ENCODE results near the gene KRT38. TPM values are rescaled to one million over a fixed set of nuclear protein-coding genes. Genes with fewer than 3 reads are reported as not detected.

The KRT38 gene
- total RNA-seq, 1 donor from 2014 or later: not detected

GRCh38 chr17:41476866-41477815, 36.4 kb upstream of the KRT38 start:
- Mint-ChIP-seq H3K27ac (ENCODE audit: unreplicated experiment) (no peak overlapping the region), H3K27me3 (ENCODE audit: low read depth, unreplicated experiment) (peaks cover 45% of the 10 kb centered on the region), H3K36me3 (ENCODE audit: low read depth, unreplicated experiment) (no peaks in the 10 kb centered on the region), H3K9me3 (ENCODE audit: unreplicated experiment) (peaks cover 8% of the 10 kb centered on the region), H3K4me1 (ENCODE audit: low read depth, unreplicated experiment) (no peaks in the 10 kb centered on the region), H3K4me3 (ENCODE audit: unreplicated experiment) (no peak overlapping the region)
- Histone ChIP-seq H3K79me2 (ENCODE audit: insufficient read depth, low read length) (no peaks in the 10 kb centered on the region), H3K36me3 (ENCODE audit: insufficient read depth, low read length) (no peaks in the 10 kb centered on the region), H2AFZ (ENCODE audit: low read depth, low read length) (no peak overlapping the region), H3K27ac (ENCODE audit: low read depth, low read length) (no peak overlapping the region), H3K4me2 (ENCODE audit: low read length) (no peak overlapping the region), H3K4me1 (ENCODE audit: insufficient read depth, low read length) (no peaks in the 10 kb centered on the region), H4K20me1 (ENCODE audit: insufficient read depth, low read length) (no peaks in the 10 kb centered on the region), H3K9me3 (ENCODE audit: insufficient read depth, low read depth, low read length) (no peaks in the 10 kb centered on the region), H3K9ac (ENCODE audit: low read length) (no peak overlapping the region), H3K4me3 (ENCODE audit: insufficient read depth, low read depth, low read length) (no peak overlapping the region), H3K27me3 (ENCODE audit: insufficient read depth, low read length) (no peaks in the 10 kb centered on the region)
- DNase-seq (ENCODE audit: low read depth) (no peak), FAIRE-seq (no peak)
- TF ChIP-seq EZH2 (IDR thresholded peaks at IDR 0.05; ENCODE audit: insufficient read depth, low read length): no peak
- TF ChIP-seq, protein P1, sequence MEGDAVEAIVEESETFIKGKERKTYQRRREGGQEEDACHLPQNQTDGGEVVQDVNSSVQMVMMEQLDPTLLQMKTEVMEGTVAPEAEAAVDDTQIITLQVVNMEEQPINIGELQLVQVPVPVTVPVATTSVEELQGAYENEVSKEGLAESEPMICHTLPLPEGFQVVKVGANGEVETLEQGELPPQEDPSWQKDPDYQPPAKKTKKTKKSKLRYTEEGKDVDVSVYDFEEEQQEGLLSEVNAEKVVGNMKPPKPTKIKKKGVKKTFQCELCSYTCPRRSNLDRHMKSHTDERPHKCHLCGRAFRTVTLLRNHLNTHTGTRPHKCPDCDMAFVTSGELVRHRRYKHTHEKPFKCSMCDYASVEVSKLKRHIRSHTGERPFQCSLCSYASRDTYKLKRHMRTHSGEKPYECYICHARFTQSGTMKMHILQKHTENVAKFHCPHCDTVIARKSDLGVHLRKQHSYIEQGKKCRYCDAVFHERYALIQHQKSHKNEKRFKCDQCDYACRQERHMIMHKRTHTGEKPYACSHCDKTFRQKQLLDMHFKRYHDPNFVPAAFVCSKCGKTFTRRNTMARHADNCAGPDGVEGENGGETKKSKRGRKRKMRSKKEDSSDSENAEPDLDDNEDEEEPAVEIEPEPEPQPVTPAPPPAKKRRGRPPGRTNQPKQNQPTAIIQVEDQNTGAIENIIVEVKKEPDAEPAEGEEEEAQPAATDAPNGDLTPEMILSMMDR (IDR thresholded peaks at IDR 0.05; ENCODE audit: insufficient read depth, low read depth, low read length): no peak

- Mint-ChIP-seq H3K36me3 (ENCODE audit: low read depth, unreplicated experiment) (no peaks in the 10 kb centered on the region), H3K4me1 (ENCODE audit: low read depth, unreplicated experiment) (no peaks in the 10 kb centered on the region), H3K4me3 (ENCODE audit: unreplicated experiment) (no peak overlapping the region), H3K27me3 (ENCODE audit: low read depth, unreplicated experiment) (peaks cover 35% of the 10 kb centered on the region), H3K9me3 (ENCODE audit: unreplicated experiment) (peaks cover 15% of the 10 kb centered on the region), H3K27ac (ENCODE audit: unreplicated experiment) (no peak overlapping the region)
- Histone ChIP-seq H3K4me3 (ENCODE audit: insufficient read depth, low read depth, low read length) (no peak overlapping the region), H3K79me2 (ENCODE audit: insufficient read depth, low read length) (no peaks in the 10 kb centered on the region), H3K36me3 (ENCODE audit: insufficient read depth, low read length) (no peaks in the 10 kb centered on the region), H3K4me2 (ENCODE audit: low read length) (no peak overlapping the region), H3K9me3 (ENCODE audit: insufficient read depth, low read depth, low read length) (peaks cover 4% of the 10 kb centered on the region), H3K4me1 (ENCODE audit: insufficient read depth, low read length) (no peaks in the 10 kb centered on the region), H2AFZ (ENCODE audit: low read depth, low read length) (no peak overlapping the region), H3K27ac (ENCODE audit: low read depth, low read length) (no peak overlapping the region), H3K9ac (ENCODE audit: low read length) (no peak overlapping the region), H3K27me3 (ENCODE audit: insufficient read depth, low read length) (no peaks in the 10 kb centered on the region), H4K20me1 (ENCODE audit: insufficient read depth, low read length) (no peaks in the 10 kb centered on the region)
- FAIRE-seq (no peak), DNase-seq (ENCODE audit: low read depth) (no peak)
- no peak for TF ChIP-seq EZH2 (IDR thresholded peaks at IDR 0.05; ENCODE audit: insufficient read depth, low read length)
- TF ChIP-seq, protein P1 (IDR thresholded peaks at IDR 0.05; ENCODE audit: insufficient read depth, low read depth, low read length): no peak
Measured at GRCh38 chr17:41475421-41475820, 34.6 kb upstream of the KRT38 start.

GRCh38 chr17:41474863-41475262, 34.1 kb upstream of the KRT38 start:
- Mint-ChIP-seq H3K4me3 (ENCODE audit: unreplicated experiment) (no peak overlapping the region), H3K27ac (ENCODE audit: unreplicated experiment) (no peak overlapping the region), H3K9me3 (ENCODE audit: unreplicated experiment) (peaks cover 16% of the 10 kb centered on the region), H3K36me3 (ENCODE audit: low read depth, unreplicated experiment) (no peaks in the 10 kb centered on the region), H3K27me3 (ENCODE audit: low read depth, unreplicated experiment) (peaks cover 32% of the 10 kb centered on the region), H3K4me1 (ENCODE audit: low read depth, unreplicated experiment) (no peaks in the 10 kb centered on the region)
- Histone ChIP-seq H3K4me1 (ENCODE audit: insufficient read depth, low read length) (no peaks in the 10 kb centered on the region), H4K20me1 (ENCODE audit: insufficient read depth, low read length) (no peaks in the 10 kb centered on the region), H3K27ac (ENCODE audit: low read depth, low read length) (no peak overlapping the region), H3K4me3 (ENCODE audit: insufficient read depth, low read depth, low read length) (no peak overlapping the region), H3K79me2 (ENCODE audit: insufficient read depth, low read length) (no peaks in the 10 kb centered on the region), H3K27me3 (ENCODE audit: insufficient read depth, low read length) (no peaks in the 10 kb centered on the region), H2AFZ (ENCODE audit: low read depth, low read length) (no peak overlapping the region), H3K9me3 (ENCODE audit: insufficient read depth, low read depth, low read length) (peaks cover 4% of the 10 kb centered on the region), H3K36me3 (ENCODE audit: insufficient read depth, low read length) (no peaks in the 10 kb centered on the region), H3K4me2 (ENCODE audit: low read length) (no peak overlapping the region), H3K9ac (ENCODE audit: low read length) (no peak overlapping the region)
- FAIRE-seq (no peak), DNase-seq (ENCODE audit: low read depth) (no peak)
- no peak for TF ChIP-seq EZH2 (IDR thresholded peaks at IDR 0.05; ENCODE audit: insufficient read depth, low read length)
- TF ChIP-seq, protein P1 (IDR thresholded peaks at IDR 0.05; ENCODE audit: insufficient read depth, low read depth, low read length): no peak
